Liver (tissue), 9 donors: ENCODE results near the gene MAB21L4. TPM values are rescaled to one million over a fixed set of nuclear protein-coding genes. Genes with fewer than 3 reads are reported as not detected.

ENCODE experiments used
- DNase-seq: peaks from one replicate; pipeline ENCODE4 v3.0.0-alpha.2; 2017; ENCODE audit warnings: low spot score
- H3K27ac ChIP-seq, 2 donors: one replicate each; pipeline ENCODE4 v1.7.0; 2013; ENCODE audit warnings: inconsistent platforms in 2 of 2, low read length in 2 of 2, control low read depth in 1 of 2, low read depth in 1 of 2, mild to moderate bottlenecking in 1 of 2
- H3K27me3 ChIP-seq, 4 donors: one replicate each; pipeline versions ENCODE4 v1.6.1 to v1.7.0; 2013; ENCODE audit warnings: low read length in 3 of 4, inconsistent platforms in 1 of 4, mild to moderate bottlenecking in 1 of 4, moderate library complexity in 1 of 4; ENCODE audit not compliant: control insufficient read depth in 4 of 4, insufficient read depth in 4 of 4
- H3K36me3 ChIP-seq, 4 donors: one replicate each; pipeline versions ENCODE4 v1.6.1 to v1.7.0; 2013; ENCODE audit warnings: low read length in 3 of 4, mild to moderate bottlenecking in 3 of 4, low read depth in 1 of 4, moderate library complexity in 1 of 4; ENCODE audit not compliant: control insufficient read depth in 4 of 4, insufficient read depth in 3 of 4
- H3K4me1 ChIP-seq, 4 donors: one replicate each; pipeline versions ENCODE4 v1.6.1 to v1.7.0; 2013; ENCODE audit warnings: low read length in 3 of 4, mild to moderate bottlenecking in 3 of 4, moderate library complexity in 1 of 4; ENCODE audit not compliant: control insufficient read depth in 4 of 4, insufficient read depth in 4 of 4
- H3K4me3 ChIP-seq, 3 donors: one replicate each; pipeline versions ENCODE4 v1.6.1 to v1.7.0; 2013; ENCODE audit warnings: low read length in 3 of 3, control low read depth in 1 of 3, low read depth in 1 of 3, mild to moderate bottlenecking in 1 of 3
- H3K9ac ChIP-seq, 2 donors: one replicate each; pipeline ENCODE4 v1.7.0; 2013; ENCODE audit warnings: low read length in 2 of 2, mild to moderate bottlenecking in 2 of 2, moderate library complexity in 2 of 2, control low read depth in 1 of 2, low read depth in 1 of 2
- H3K9me3 ChIP-seq, 4 donors: one replicate each; pipeline versions ENCODE4 v1.6.1 to v1.7.0; 2013; ENCODE audit warnings: low read length in 3 of 4; ENCODE audit not compliant: control insufficient read depth in 4 of 4
- CTCF ChIP-seq: fragments of 150-350 bp; IDR thresholded peaks from 2 replicates; pipeline ENCODE4 v1.5.1; 2017; ENCODE audit warnings: improper control_type of control experiment, low read depth, low read length; ENCODE audit not compliant: missing input control
- EGR1 ChIP-seq, 2 donors: IDR thresholded peaks; 2 replicates each; pipeline ENCODE4 v1.6.1; 2016 to 2018; ENCODE audit warnings: antibody characterized with exemption in 2 of 2, low read depth in 2 of 2
- FOXA1 ChIP-seq: IDR thresholded peaks from 2 replicates; pipeline ENCODE4 v1.6.1; 2016; ENCODE audit warnings: antibody characterized with exemption
- FOXA2 ChIP-seq: IDR thresholded peaks from 2 replicates; pipeline ENCODE4 v1.6.1; 2016; ENCODE audit warnings: antibody characterized with exemption
- GABPA ChIP-seq, 2 donors: IDR thresholded peaks in 1 of 2; conservative IDR thresholded peaks in 1 of 2; 2 replicates each; pipeline ENCODE4 v1.6.1; 2016; ENCODE audit warnings: antibody characterized with exemption in 2 of 2, mild to moderate bottlenecking in 1 of 2, moderate library complexity in 1 of 2
- HNF4A ChIP-seq, 2 donors: conservative IDR thresholded peaks; 2 replicates each; pipeline ENCODE4 v1.6.1; 2016; ENCODE audit warnings: antibody characterized with exemption in 2 of 2, mild to moderate bottlenecking in 2 of 2
- HNF4G ChIP-seq: IDR thresholded peaks from 2 replicates; pipeline ENCODE4 v1.6.1; 2016; ENCODE audit warnings: antibody characterized with exemption
- JUND ChIP-seq, 2 donors: IDR thresholded peaks; 2 replicates each; pipeline ENCODE4 v1.6.1; 2016; ENCODE audit warnings: antibody characterized with exemption in 2 of 2
- MAX ChIP-seq: IDR thresholded peaks from 2 replicates; pipeline ENCODE4 v1.6.1; 2016; ENCODE audit warnings: antibody characterized with exemption
- NR2F2 ChIP-seq: IDR thresholded peaks from 2 replicates; pipeline ENCODE4 v1.6.1; 2016; ENCODE audit warnings: antibody characterized with exemption
- REST ChIP-seq: IDR thresholded peaks from 2 replicates; pipeline ENCODE4 v1.6.1; 2016; ENCODE audit warnings: antibody characterized with exemption, mild to moderate bottlenecking
- RXRA ChIP-seq, 2 donors: IDR thresholded peaks; 2 replicates each; pipeline ENCODE4 v1.6.1; 2017 to 2018; ENCODE audit warnings: antibody characterized with exemption in 2 of 2, mild to moderate bottlenecking in 1 of 2
- SP1 ChIP-seq: IDR thresholded peaks from 2 replicates; pipeline ENCODE4 v1.6.1; 2018; ENCODE audit warnings: antibody characterized with exemption, mild to moderate bottlenecking
- TAF1 ChIP-seq: conservative IDR thresholded peaks from 2 replicates; pipeline ENCODE4 v1.6.1; 2016; ENCODE audit warnings: antibody characterized with exemption, mild to moderate bottlenecking
- YY1 ChIP-seq: IDR thresholded peaks from 2 replicates; pipeline ENCODE4 v1.6.1; 2016; ENCODE audit warnings: antibody characterized with exemption, mild to moderate bottlenecking
- WGBS: extraction: QIAGEN DNeasy Blood & Tissue Kit; methylation state at CpG from one replicate; pipeline ENCODE4 v1.1.7; 2013; 5-methylcytosine and 5-hydroxymethylcytosine counted together
- polyA plus RNA-seq, 2 donors: library from polyadenylated mRNA; stranded (reverse) in 1 of 2; unstranded in 1 of 2; fragments of 200-250 nt in 1 of 2; fragments of >200 nt in 1 of 2; fragmentation: Nextera tagmentation in 1 of 2; extraction: Ambion mirVana in 1 of 2; gene quantifications; one replicate each; pipeline versions ENCODE4 v1.2.1 to v1.2.3, GENCODE V29; 2013 to 2015
- total RNA-seq, 2 donors: library from RNA; depleted of rRNA; stranded (reverse); fragments of >200 nt; gene quantifications; one replicate each; pipeline ENCODE4 v1.2.3, GENCODE V29; 2014
- donor health status: healthy.
- donor health status: healthy.
- donor health status: healthy.
- donor health status: healthy.
- donor health status: healthy.

The MAB21L4 gene
- total RNA-seq (under 1 TPM; 0.59 to 0.65 TPM), polyA plus RNA-seq (1 to 10 TPM; 1.6 to 8.8 TPM)

DNA sequence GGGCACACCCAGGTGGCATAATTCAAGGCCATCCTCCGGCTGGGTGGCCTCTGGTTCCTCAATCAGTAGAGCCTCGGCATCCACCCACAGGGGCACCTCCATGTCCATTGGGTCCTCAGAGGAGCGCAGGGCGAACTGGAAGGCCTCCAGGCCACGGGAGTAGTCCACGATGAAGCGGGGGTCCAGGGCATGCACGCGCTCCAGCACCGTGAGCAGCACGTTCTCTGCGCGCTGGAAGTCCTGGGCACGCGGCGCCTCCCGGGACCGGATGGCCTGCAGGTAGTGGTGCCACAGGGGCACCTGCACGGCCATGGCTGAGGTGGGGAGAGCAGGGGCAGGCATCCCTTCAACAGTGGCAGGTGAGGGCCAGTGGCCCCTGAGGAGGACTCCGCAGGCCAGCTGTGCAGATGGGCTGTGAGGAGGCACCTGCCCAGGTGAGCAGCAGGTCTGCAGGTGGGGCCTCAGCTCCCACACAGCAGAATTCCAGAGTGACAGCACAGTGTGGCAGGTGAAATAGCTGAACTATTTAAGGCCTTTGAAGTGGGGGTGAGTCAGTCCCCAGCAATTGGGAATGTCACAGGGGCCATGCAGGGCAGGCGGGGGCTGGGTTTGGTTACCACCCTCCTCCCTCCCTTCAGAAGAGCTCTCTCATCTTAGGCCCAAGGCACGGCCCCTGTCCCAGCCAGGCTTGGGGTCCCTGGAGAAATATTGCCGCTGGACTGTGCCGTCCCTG lies at the start of gene MAB21L4:
MAB21L4 (minus strand) TSS at position 501 of the 733 bp plus-strand sequence; CDS start at position 342, 159 bp downstream.
- Histone ChIP-seq H3K9ac (no peak within 1 kb of the TSS), H3K27ac (no peak within 1 kb of the TSS), H3K9me3 (no peaks in the 10 kb centered on the region), H3K4me3 (no peak within 1 kb of the TSS), H3K27me3 (no peaks in the 10 kb centered on the region), H3K4me1 (peaks cover 8 to 29% (median 20%) of the 10 kb centered on the region in 4 donors), H3K36me3 (no peaks in the 10 kb centered on the region)
- TF ChIP-seq NR2F2 (no peak), REST (no peak), JUND (IDR thresholded peaks at IDR 0.05) (no peak), EGR1 (IDR thresholded peaks at IDR 0.05; ENCODE audit: low read depth in 2 of 2) (no peak), CTCF (no peak), FOXA1 (no peak), HNF4G (no peak), GABPA (IDR thresholded peaks at IDR 0.05 in 1 of 2, conservative IDR thresholded peaks at IDR 0.05 in 1 of 2) (no peak), HNF4A (conservative IDR thresholded peaks at IDR 0.05) (no peak), YY1 (no peak), SP1 (no peak), FOXA2 (no peak), RXRA (IDR thresholded peaks at IDR 0.05) (no peak)
- no peak for DNase-seq
- 77% methylated on average over 24 of the region's 24 CpGs for WGBS

DNA sequence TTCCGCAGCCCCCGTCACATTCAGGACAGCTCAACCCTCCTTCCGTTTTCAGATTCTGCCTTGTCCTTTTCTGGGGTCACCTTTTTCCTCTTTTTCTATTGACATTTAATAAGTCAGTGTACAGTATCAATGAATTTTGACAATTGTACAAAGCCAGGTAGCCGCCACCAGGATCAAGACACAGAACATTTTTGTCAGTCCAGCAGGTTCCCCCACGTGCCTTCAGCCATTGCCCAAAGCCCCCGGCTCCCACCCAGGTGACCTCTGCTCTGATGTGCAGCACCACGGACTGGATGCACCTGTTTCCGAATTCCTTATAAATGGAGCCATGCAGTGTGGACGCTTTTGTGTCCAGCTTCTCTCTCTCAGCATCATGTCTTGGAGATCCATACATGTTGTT lies 40.1 kb upstream of the MAB21L4 start:
- H3K9ac ChIP-seq: no peak overlapping the region
- peak; percentile 19 for DNase-seq
- 89% methylated on average over 9 of the region's 9 CpGs for WGBS
- H3K4me1 ChIP-seq: no peaks in the 10 kb centered on the region
- H3K27ac ChIP-seq: no peak overlapping the region
- no peaks in the 10 kb centered on the region for H3K36me3 ChIP-seq
- H3K4me3 ChIP-seq: no peak overlapping the region
- TF ChIP-seq EGR1 (IDR thresholded peaks at IDR 0.05; ENCODE audit: low read depth in 2 of 2): no peak
- no peak for TF ChIP-seq MAX
- TF ChIP-seq HNF4G: no peak
- no peak for TF ChIP-seq FOXA1
- TF ChIP-seq TAF1: no peak
- TF ChIP-seq CTCF: no peak
- peaks cover 0 to 4% (median 0%) of the 10 kb centered on the region in 4 donors for H3K9me3 ChIP-seq
- H3K27me3 ChIP-seq: no peaks in the 10 kb centered on the region
